ENCODE data around the gene ADAMTS6.

DNA sequence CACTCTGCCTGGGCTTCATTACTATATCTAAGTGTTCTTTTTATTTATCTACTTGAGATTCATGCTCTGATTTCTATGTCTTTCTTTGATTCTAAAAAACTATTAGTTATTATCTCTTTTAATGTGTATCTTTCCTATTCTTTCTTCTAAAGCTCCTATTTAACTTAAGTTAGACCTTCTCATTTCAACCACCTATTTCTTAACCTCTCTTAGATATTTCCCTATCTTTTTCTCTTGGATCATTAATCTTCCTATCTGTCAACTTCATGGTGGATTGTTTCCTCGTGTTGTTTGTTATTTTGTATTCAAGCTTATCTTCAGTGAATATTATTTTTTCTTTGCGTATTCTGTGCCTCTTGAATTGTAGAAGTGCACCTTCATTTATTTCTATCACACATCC, 202.1 kb downstream of the ADAMTS6 start:
- TF ChIP-seq SIN3A (IDR thresholded peaks at IDR 0.05; ENCODE audit: borderline replicate concordance, insufficient read depth, low read length) (no peak), POLR2AphosphoS5 (IDR thresholded peaks at IDR 0.05; ENCODE audit: low read depth, low read length) (no peak), TAF1 (IDR thresholded peaks at IDR 0.05; ENCODE audit: borderline replicate concordance, insufficient read depth, low read length) (no peak), FOXP2 (optimal IDR thresholded peaks at IDR 0.05; ENCODE audit: borderline replicate concordance, extremely low read depth, extremely low read length, insufficient read depth) (no peak)
- TF ChIP-seq, protein P1, sequence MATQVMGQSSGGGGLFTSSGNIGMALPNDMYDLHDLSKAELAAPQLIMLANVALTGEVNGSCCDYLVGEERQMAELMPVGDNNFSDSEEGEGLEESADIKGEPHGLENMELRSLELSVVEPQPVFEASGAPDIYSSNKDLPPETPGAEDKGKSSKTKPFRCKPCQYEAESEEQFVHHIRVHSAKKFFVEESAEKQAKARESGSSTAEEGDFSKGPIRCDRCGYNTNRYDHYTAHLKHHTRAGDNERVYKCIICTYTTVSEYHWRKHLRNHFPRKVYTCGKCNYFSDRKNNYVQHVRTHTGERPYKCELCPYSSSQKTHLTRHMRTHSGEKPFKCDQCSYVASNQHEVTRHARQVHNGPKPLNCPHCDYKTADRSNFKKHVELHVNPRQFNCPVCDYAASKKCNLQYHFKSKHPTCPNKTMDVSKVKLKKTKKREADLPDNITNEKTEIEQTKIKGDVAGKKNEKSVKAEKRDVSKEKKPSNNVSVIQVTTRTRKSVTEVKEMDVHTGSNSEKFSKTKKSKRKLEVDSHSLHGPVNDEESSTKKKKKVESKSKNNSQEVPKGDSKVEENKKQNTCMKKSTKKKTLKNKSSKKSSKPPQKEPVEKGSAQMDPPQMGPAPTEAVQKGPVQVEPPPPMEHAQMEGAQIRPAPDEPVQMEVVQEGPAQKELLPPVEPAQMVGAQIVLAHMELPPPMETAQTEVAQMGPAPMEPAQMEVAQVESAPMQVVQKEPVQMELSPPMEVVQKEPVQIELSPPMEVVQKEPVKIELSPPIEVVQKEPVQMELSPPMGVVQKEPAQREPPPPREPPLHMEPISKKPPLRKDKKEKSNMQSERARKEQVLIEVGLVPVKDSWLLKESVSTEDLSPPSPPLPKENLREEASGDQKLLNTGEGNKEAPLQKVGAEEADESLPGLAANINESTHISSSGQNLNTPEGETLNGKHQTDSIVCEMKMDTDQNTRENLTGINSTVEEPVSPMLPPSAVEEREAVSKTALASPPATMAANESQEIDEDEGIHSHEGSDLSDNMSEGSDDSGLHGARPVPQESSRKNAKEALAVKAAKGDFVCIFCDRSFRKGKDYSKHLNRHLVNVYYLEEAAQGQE (IDR thresholded peaks at IDR 0.05; ENCODE audit: insufficient read depth in 1 of 2, low read depth in 2 of 2, low read length in 2 of 2): no peak
